PC-3 (cell line): ENCODE results near the gene TMPRSS7. TPM values are rescaled to one million over a fixed set of nuclear protein-coding genes. Genes with fewer than 3 reads are reported as not detected.

Source experiments
- ATAC-seq: fragments of 200-7000 bp; cut with Tn5 transposase; 2 replicates; pipeline ENCODE4 v1.9.1; 2020; ENCODE audit warnings: mild to moderate bottlenecking, moderate library complexity
- BruUV-seq: library from RNA; stranded (reverse); fragments of 400-500 nt; replicated peaks from 2 replicates; lab custom pipeline; 2021; lab: Mats Ljungman, UMichigan
- CTCF ChIA-PET: fragments of 300-600 bp; sonication (Branson Sonifier 250); formaldehyde crosslinking; loops from one replicate; lab custom pipeline; 2022; ENCODE audit warnings: antibody characterized with exemption; lab: Charles Lee
- POLR2A ChIA-PET: fragments of 300-600 bp; sonication (Branson Sonifier 250); formaldehyde crosslinking; loops from one replicate; lab custom pipeline; 2022; ENCODE audit warnings: antibody characterized with exemption; ENCODE audit not compliant: unreplicated experiment; lab: Charles Lee
- DNase-seq: peaks from one replicate; pipeline ENCODE4 v3.0.0-alpha.2; 2015
- H2AFZ ChIP-seq: fragments of 300-600 bp; sonication (generic); 2 replicates; pipeline ENCODE4 v1.6.0; 2016; ENCODE audit warnings: antibody characterized with exemption, low read length
- H3F3A ChIP-seq: fragments of 300-600 bp; sonication (generic); one replicate; pipeline ENCODE4 v1.6.0; 2017; ENCODE audit warnings: antibody characterized with exemption, low read length, control low read depth, mild to moderate bottlenecking; ENCODE audit not compliant: unreplicated experiment
- H3K27ac ChIP-seq: fragments of 300-600 bp; sonication (generic); 2 replicates; pipeline ENCODE4 v1.5.1; 2016; ENCODE audit warnings: mild to moderate bottlenecking, low read length
- H3K27me3 ChIP-seq: fragments of 300-600 bp; sonication (generic); 2 replicates; pipeline ENCODE4 v1.6.1; 2016; ENCODE audit warnings: low read length, mixed read lengths
- H3K36me3 ChIP-seq: fragments of 300-600 bp; sonication (generic); 2 replicates; pipeline ENCODE4 v1.6.1; 2016; ENCODE audit warnings: low read depth, mixed run types, low read length, mixed read lengths
- H3K4me1 ChIP-seq: fragments of 300-600 bp; sonication (generic); 2 replicates; pipeline ENCODE4 v1.5.1; 2016; ENCODE audit warnings: low read length; ENCODE audit not compliant: insufficient read depth
- H3K4me2 ChIP-seq: fragments of 300-600 bp; sonication (generic); 2 replicates; pipeline ENCODE4 v1.6.0; 2016; ENCODE audit warnings: low read length
- H3K4me3 ChIP-seq: fragments of 300-600 bp; sonication (generic); 2 replicates; pipeline ENCODE4 v1.5.1; 2016; ENCODE audit warnings: mild to moderate bottlenecking, low read length, mixed read lengths
- H3K79me2 ChIP-seq: fragments of 300-600 bp; sonication (generic); 2 replicates; pipeline ENCODE4 v1.6.1; 2017; ENCODE audit warnings: low read length, mixed read lengths
- H3K9ac ChIP-seq: fragments of 300-600 bp; sonication (generic); 2 replicates; pipeline ENCODE4 v1.6.0; 2016; ENCODE audit warnings: mild to moderate bottlenecking, low read length
- H3K9me2 ChIP-seq: fragments of 300-600 bp; sonication (generic); replicated peaks from 2 replicates; pipeline ENCODE4 v1.6.1; 2016; ENCODE audit warnings: mixed run types, low read length, mixed read lengths
- H3K9me3 ChIP-seq: fragments of 300-600 bp; sonication (generic); 2 replicates; pipeline ENCODE4 v1.6.1; 2016; ENCODE audit warnings: low read length, mixed read lengths
- H4K20me1 ChIP-seq: fragments of 300-600 bp; sonication (generic); 2 replicates; pipeline ENCODE4 v1.6.1; 2016; ENCODE audit warnings: low read length, mixed read lengths
- EZH2 ChIP-seq: fragments of 300-600 bp; sonication (generic); IDR thresholded peaks from one replicate; pipeline ENCODE4 v1.6.1; 2017; ENCODE audit warnings: antibody characterized with exemption, mild to moderate bottlenecking, low read length; ENCODE audit not compliant: unreplicated experiment
- EZH2phosphoT487 ChIP-seq: fragments of 300-600 bp; sonication (generic); IDR thresholded peaks from 2 replicates; pipeline ENCODE4 v1.6.1; 2018; ENCODE audit warnings: mild to moderate bottlenecking, antibody characterized with exemption, low read length, borderline replicate concordance
- intact Hi-C: fragments of 100-400 bp; cut with micrococcal nuclease; formaldehyde crosslinking; loops from 2 replicates; pipeline ENCODE4 v1.9.0; 2023
- total RNA-seq: library from RNA; depleted of rRNA; stranded (reverse); fragments of >200 nt; gene quantifications from 2 replicates; pipeline ENCODE4 v1.2.3, GENCODE V29; 2014
- TF ChIP-seq, protein P1 (sequence below): fragments of 300-600 bp; sonication (generic); conservative IDR thresholded peaks from 2 replicates; pipeline ENCODE4 v1.5.1; 2017; ENCODE audit warnings: antibody characterized with exemption, low read depth, mild to moderate bottlenecking, low read length

The TMPRSS7 gene
- total RNA-seq, 1 experiment from 2014 or later, result 0.33 TPM

DNA sequence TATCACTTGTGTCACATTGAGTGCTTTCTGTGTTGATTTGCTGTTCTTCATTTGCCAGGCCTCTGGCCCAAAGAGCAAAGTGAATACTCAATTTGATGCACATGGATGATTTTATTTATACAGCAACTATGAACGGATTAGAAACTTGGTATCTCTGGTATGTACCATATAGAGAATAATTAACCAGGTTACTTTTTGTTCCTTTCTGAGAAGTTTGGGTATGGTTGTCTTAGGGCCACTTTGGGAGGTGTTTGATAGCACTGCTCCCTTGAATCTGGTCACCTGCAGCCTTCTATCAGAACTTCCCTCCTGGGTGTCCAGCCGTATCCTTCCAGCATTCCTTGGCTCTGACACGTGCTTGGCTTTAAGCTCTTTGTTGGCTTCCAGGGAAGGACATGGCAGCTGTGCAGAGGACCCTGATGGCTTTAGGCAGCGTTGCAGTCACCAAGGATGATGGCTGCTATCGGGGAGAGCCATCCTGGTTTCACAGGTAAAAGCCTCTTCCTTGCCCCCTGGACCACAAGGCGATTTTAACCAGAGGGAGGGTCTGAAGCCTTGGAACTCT is 23.1 kb upstream of the TMPRSS7 start:
- DNase-seq, result no peak
- no peaks in the 10 kb centered on the region for H3F3A ChIP-seq
- CTCF ChIA-PET, result interaction anchor here (0.7 to 3.2 kb wide), 2 partner anchors 33 to 75 kb away, joined by 4 to 28 read pairs; partner anchors contain the start of gene ABHD10

DNA sequence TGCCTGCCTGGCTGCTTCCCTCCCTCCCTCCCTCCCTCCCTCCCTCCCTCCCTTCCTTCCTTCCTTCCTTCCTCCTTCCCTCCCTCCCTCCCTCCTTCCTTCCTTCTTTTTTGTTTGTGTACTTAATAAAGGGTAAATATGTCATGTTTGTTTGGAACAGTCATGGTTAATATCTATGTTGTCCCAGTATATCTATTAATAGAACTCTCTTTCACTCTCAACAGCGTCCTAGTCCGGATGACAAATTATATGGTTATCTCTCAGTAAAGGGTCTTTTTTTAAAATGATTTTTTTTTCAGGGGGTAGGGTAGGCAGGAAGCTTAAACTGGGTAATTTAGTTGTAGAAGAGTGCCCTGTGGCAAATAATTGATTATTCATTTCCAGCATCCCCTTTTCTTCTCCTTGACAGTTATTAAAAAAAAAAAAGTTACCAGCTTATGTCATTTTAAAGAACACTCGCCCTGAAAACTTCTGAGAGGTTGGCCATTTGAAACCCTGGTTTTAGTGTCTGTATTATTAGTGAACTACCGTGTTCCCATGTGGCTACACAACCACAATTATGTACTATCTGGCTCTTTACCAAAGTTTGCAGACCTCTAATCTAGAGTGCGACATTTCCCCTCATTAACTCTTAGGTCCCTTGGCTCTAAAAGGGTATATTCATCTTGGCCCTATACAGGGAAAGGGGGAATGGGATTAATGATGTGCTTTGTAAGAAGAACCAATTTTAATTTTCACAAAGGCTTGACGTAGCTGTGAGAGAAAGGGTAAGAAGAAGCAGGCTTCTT is 22.1 kb upstream of the TMPRSS7 start:
- Histone ChIP-seq H3K36me3 (no peaks in the 10 kb centered on the region), H3K79me2 (no peaks in the 10 kb centered on the region), H3F3A (no peaks in the 10 kb centered on the region), H2AFZ (peak overlapping the region; percentile 80), H3K9me3 (no peaks in the 10 kb centered on the region), H3K4me1 (peaks cover 11% of the 10 kb centered on the region; the same call in 1 of the 2 replicates), H4K20me1 (no peaks in the 10 kb centered on the region), H3K27me3 (no peaks in the 10 kb centered on the region), H3K4me3 (no peak overlapping the region), H3K9me2 (no peaks in the 10 kb centered on the region), H3K27ac (no peak overlapping the region), H3K9ac (no peak overlapping the region), H3K4me2 (no peak overlapping the region)
- POLR2A ChIA-PET, result no interaction called here
- intact Hi-C loops, result loop anchor here (2.0 kb wide), 2 partner anchors 148 to 296 kb away; no protein-coding TSS in a partner anchor
- TF ChIP-seq, protein P1, sequence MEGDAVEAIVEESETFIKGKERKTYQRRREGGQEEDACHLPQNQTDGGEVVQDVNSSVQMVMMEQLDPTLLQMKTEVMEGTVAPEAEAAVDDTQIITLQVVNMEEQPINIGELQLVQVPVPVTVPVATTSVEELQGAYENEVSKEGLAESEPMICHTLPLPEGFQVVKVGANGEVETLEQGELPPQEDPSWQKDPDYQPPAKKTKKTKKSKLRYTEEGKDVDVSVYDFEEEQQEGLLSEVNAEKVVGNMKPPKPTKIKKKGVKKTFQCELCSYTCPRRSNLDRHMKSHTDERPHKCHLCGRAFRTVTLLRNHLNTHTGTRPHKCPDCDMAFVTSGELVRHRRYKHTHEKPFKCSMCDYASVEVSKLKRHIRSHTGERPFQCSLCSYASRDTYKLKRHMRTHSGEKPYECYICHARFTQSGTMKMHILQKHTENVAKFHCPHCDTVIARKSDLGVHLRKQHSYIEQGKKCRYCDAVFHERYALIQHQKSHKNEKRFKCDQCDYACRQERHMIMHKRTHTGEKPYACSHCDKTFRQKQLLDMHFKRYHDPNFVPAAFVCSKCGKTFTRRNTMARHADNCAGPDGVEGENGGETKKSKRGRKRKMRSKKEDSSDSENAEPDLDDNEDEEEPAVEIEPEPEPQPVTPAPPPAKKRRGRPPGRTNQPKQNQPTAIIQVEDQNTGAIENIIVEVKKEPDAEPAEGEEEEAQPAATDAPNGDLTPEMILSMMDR, result no peak
- TF ChIP-seq EZH2 (no peak), EZH2phosphoT487 (no peak)
- CTCF ChIA-PET, result interaction anchor here (0.5 to 3.2 kb wide), 7 partner anchors 13 to 152 kb away, joined by 3 to 46 read pairs (median 14); partner anchors contain the start of genes ABHD10 and TAGLN3
- DNase-seq (no peak), ATAC-seq (no peak)
- BruUV-seq, result no TSS peak

More for the DNA sequence above, 23.1 kb upstream of the TMPRSS7 start:
- Histone ChIP-seq H3K4me3 (no peak overlapping the region), H3K9me3 (no peaks in the 10 kb centered on the region), H3K9me2 (no peaks in the 10 kb centered on the region), H3K27me3 (no peaks in the 10 kb centered on the region), H3K4me1 (peaks cover 11% of the 10 kb centered on the region; the same call in 1 of the 2 replicates), H3K9ac (no peak overlapping the region), H3K4me2 (no peak overlapping the region), H3K27ac (no peak overlapping the region), H3K36me3 (no peaks in the 10 kb centered on the region), H4K20me1 (no peaks in the 10 kb centered on the region), H2AFZ (no peak overlapping the region), H3K79me2 (no peaks in the 10 kb centered on the region)
- ATAC-seq, result no peak
- no TSS peak for BruUV-seq
- TF ChIP-seq, protein P1, result no peak
- TF ChIP-seq EZH2 (no peak), EZH2phosphoT487 (no peak)
- intact Hi-C loops, result no loop called here
- POLR2A ChIA-PET, result no interaction called here
